Measurements from ENCODE around the gene URB1. TPM values are rescaled to one million over a fixed set of nuclear protein-coding genes. Genes with fewer than 3 reads are reported as not detected.

The URB1 gene
- total and polyA plus RNA-seq, 4 donors = 3.7 to 17.6 (median 11.4) TPM

GRCh38 chr21:32278518-32279376 is 114.1 kb downstream of the URB1 start, which contains the start of gene MIS18A:
Gene MIS18A, minus strand, starts transcription at chr21:32279049. Its CDS starts 35 bp downstream, at chr21:32279014.
- Histone ChIP-seq H3K27me3 (ENCODE audit: control insufficient read depth in 3 of 3, insufficient read depth in 3 of 3, low read length in 2 of 3) (no peaks in the 10 kb centered on the region), H3K9me3 (ENCODE audit: control insufficient read depth in 4 of 4, insufficient read depth in 3 of 4, low read length in 3 of 4) (no peaks in the 10 kb centered on the region), H3K9ac (ENCODE audit: insufficient read depth in 1 of 2, low read length in 2 of 2) (peak within 1 kb of the TSS; percentile 47 to 90), H3K4me1 (ENCODE audit: control insufficient read depth in 5 of 5, insufficient read depth in 5 of 5, low read length in 5 of 5) (peaks cover 5 to 17% (median 11%) of the 10 kb centered on the region in 5 donors), H3K36me3 (ENCODE audit: control insufficient read depth in 4 of 4, insufficient read depth in 4 of 4, low read length in 4 of 4) (peaks cover 0 to 4% (median 3%) of the 10 kb centered on the region in 4 donors), H3K27ac (ENCODE audit: low read depth in 1 of 2, low read length in 1 of 2) (peak within 1 kb of the TSS; percentile 9 to 42), H3K4me3 (peak within 1 kb of the TSS; percentile 94)
- WGBS, 2 donors = 0 to 1% methylated on average over 65 to 69 of the region's 69 CpGs
- DNase-seq (peak; percentile 97), ATAC-seq (ENCODE audit: insufficient read depth, low FRiP score) (peak; percentile 95)
- no peak for TF ChIP-seq CTCF (IDR thresholded peaks at IDR 0.05; ENCODE audit: control extremely low read depth, extremely low read depth)

GRCh38 chr21:32278103-32278502 is 114.7 kb downstream of the URB1 start:
- H3K4me3 ChIP-seq = peak overlapping the region; percentile 94
- peaks cover 0 to 6% (median 2%) of the 10 kb centered on the region in 4 donors for H3K36me3 ChIP-seq (ENCODE audit: control insufficient read depth in 4 of 4, insufficient read depth in 4 of 4, low read length in 4 of 4)
- no peak overlapping the region for H3K27ac ChIP-seq (ENCODE audit: low read depth in 1 of 2, low read length in 1 of 2)
- TF ChIP-seq CTCF (IDR thresholded peaks at IDR 0.05; ENCODE audit: control extremely low read depth, extremely low read depth) = no peak
- DNase-seq = peak in 2 of 3 donors; percentile 14 to 30
- H3K9me3 ChIP-seq (ENCODE audit: control insufficient read depth in 4 of 4, insufficient read depth in 3 of 4, low read length in 3 of 4) = no peaks in the 10 kb centered on the region
- no peaks in the 10 kb centered on the region for H3K27me3 ChIP-seq (ENCODE audit: control insufficient read depth in 3 of 3, insufficient read depth in 3 of 3, low read length in 2 of 3)
- peaks cover 5 to 17% (median 11%) of the 10 kb centered on the region in 5 donors for H3K4me1 ChIP-seq (ENCODE audit: control insufficient read depth in 5 of 5, insufficient read depth in 5 of 5, low read length in 5 of 5)
- peak overlapping the region; percentile 47 to 90 for H3K9ac ChIP-seq (ENCODE audit: insufficient read depth in 1 of 2, low read length in 2 of 2)
- ATAC-seq (ENCODE audit: insufficient read depth, low FRiP score) = no peak
- 2 to 3% methylated on average over 9 of the region's 9 CpGs for WGBS, 2 donors

- no peaks in the 10 kb centered on the region for H3K27me3 ChIP-seq (ENCODE audit: control insufficient read depth in 3 of 3, insufficient read depth in 3 of 3, low read length in 2 of 3)
- TF ChIP-seq CTCF (IDR thresholded peaks at IDR 0.05; ENCODE audit: control extremely low read depth, extremely low read depth) = no peak
- peaks cover 5 to 17% (median 11%) of the 10 kb centered on the region in 5 donors for H3K4me1 ChIP-seq (ENCODE audit: control insufficient read depth in 5 of 5, insufficient read depth in 5 of 5, low read length in 5 of 5)
- ATAC-seq (ENCODE audit: insufficient read depth, low FRiP score) (no peak), DNase-seq (no peak)
- H3K9ac ChIP-seq (ENCODE audit: insufficient read depth in 1 of 2, low read length in 2 of 2) = no peak overlapping the region
- H3K27ac ChIP-seq (ENCODE audit: low read depth in 1 of 2, low read length in 1 of 2) = no peak overlapping the region
- peaks cover 0 to 9% (median 5%) of the 10 kb centered on the region in 4 donors for H3K36me3 ChIP-seq (ENCODE audit: control insufficient read depth in 4 of 4, insufficient read depth in 4 of 4, low read length in 4 of 4)
- H3K4me3 ChIP-seq = no peak overlapping the region
- H3K9me3 ChIP-seq (ENCODE audit: control insufficient read depth in 4 of 4, insufficient read depth in 3 of 4, low read length in 3 of 4) = no peaks in the 10 kb centered on the region
- WGBS, 2 donors = 84 to 89% methylated on average over 4 of the region's 4 CpGs
Measured at GRCh38 chr21:32276671-32277070, 116.1 kb downstream of the URB1 start.
